GM19455 (cell line): ENCODE measurements around the gene EYS.
"Not testable (repeated sequence)": the region's sequence is repeated elsewhere in the genome, so short reads cannot be mapped to it uniquely, and the experiment has no call there.

Experiments
- ATAC-seq: cut with Tn5 transposase; IDR thresholded peaks from one replicate; pipeline ENCODE4 v1.9.1; 2021; ENCODE audit not compliant: unreplicated experiment

The EYS gene

GRCh38 chr6:65637289-65638046, 69.6 kb downstream of the EYS start:
- ATAC-seq = no peak

GRCh38 chr6:65633501-65633900, 73.5 kb downstream of the EYS start:
- ATAC-seq = no peak

GRCh38 chr6:65631711-65632110, 75.3 kb downstream of the EYS start:
- ATAC-seq = no peak

- ATAC-seq = not testable (repeated sequence)
Observed at GRCh38 chr6:65627434-65627999, 79.5 kb downstream of the EYS start.

- no peak for ATAC-seq
Observed at GRCh38 chr6:65627015-65627414, 80.0 kb downstream of the EYS start.

- ATAC-seq = no peak
Observed at GRCh38 chr6:65623566-65623965, 83.5 kb downstream of the EYS start.

GRCh38 chr6:65610746-65611145, 96.3 kb downstream of the EYS start:
- ATAC-seq = no peak

GRCh38 chr6:65595540-65595939, 111.5 kb downstream of the EYS start:
- ATAC-seq = no peak

- ATAC-seq = no peak
Observed at GRCh38 chr6:65570340-65570739, 136.7 kb downstream of the EYS start.

- no peak for ATAC-seq
Observed at GRCh38 chr6:65569505-65569904, 137.5 kb downstream of the EYS start.

- not testable (repeated sequence) for ATAC-seq
Observed at GRCh38 chr6:65569056-65569455, 138.0 kb downstream of the EYS start.

GRCh38 chr6:65566117-65566516, 140.9 kb downstream of the EYS start:
- no peak for ATAC-seq

- ATAC-seq = no peak
Observed at GRCh38 chr6:65558071-65558470, 149.0 kb downstream of the EYS start.

GRCh38 chr6:65557224-65557623, 149.8 kb downstream of the EYS start:
- ATAC-seq = no peak

- ATAC-seq = no peak
Observed at GRCh38 chr6:65546894-65547293, 160.1 kb downstream of the EYS start.

GRCh38 chr6:65545920-65546319, 161.1 kb downstream of the EYS start:
- ATAC-seq = no peak

- ATAC-seq = no peak
Observed at GRCh38 chr6:65538644-65539043, 168.4 kb downstream of the EYS start.

- no peak for ATAC-seq
Observed at GRCh38 chr6:65537600-65537999, 169.4 kb downstream of the EYS start.

GRCh38 chr6:65531533-65531932, 175.5 kb downstream of the EYS start:
- no peak for ATAC-seq

- ATAC-seq = no peak
Observed at GRCh38 chr6:65524232-65524631, 182.8 kb downstream of the EYS start.

- ATAC-seq = no peak
Observed at GRCh38 chr6:65505736-65506135, 201.3 kb downstream of the EYS start.

GRCh38 chr6:65501045-65501444, 206.0 kb downstream of the EYS start:
- ATAC-seq = no peak

- ATAC-seq = not testable (repeated sequence)
Observed at GRCh38 chr6:65483652-65484051, 223.4 kb downstream of the EYS start.
